T-helper 17 cell (primary cell): Measurements from ENCODE around the gene DNAH8. TPM values are rescaled to one million over a fixed set of nuclear protein-coding genes. Genes with fewer than 3 reads are reported as not detected.

ENCODE experiments used
- ATAC-seq: fragments of 150-1000 bp; cut with Tn5 transposase; 2 replicates; pipeline ENCODE4 v1.10.0; 2021; ENCODE audit warnings: mild to moderate bottlenecking, moderate library complexity
- DNase-seq, 3 donors: peaks; one replicate each; pipeline versions ENCODE4 v3.0.0 to v3.0.0-alpha.2; 2020 to 2021
- H3K9me3 ChIP-seq: one replicate; pipeline ENCODE4 v1.7.0; 2013; ENCODE audit warnings: low read length, mild to moderate bottlenecking; ENCODE audit not compliant: control insufficient read depth, poor library complexity, severe bottlenecking
- H3K27ac Mint-ChIP-seq: one replicate; pipeline ENCODE4 v1.8.0; 2022; ENCODE audit warnings: mild to moderate bottlenecking, moderate library complexity, mixed read lengths
- H3K27me3 Mint-ChIP-seq: one replicate; pipeline ENCODE4 v1.8.0; 2022; ENCODE audit warnings: mixed read lengths
- H3K36me3 Mint-ChIP-seq: one replicate; pipeline ENCODE4 v1.8.0; 2022; ENCODE audit warnings: low read depth, mixed read lengths
- H3K4me1 Mint-ChIP-seq: one replicate; pipeline ENCODE4 v1.8.0; 2022; ENCODE audit warnings: mild to moderate bottlenecking, mixed read lengths
- H3K4me3 Mint-ChIP-seq: one replicate; pipeline ENCODE4 v1.8.0; 2022; ENCODE audit warnings: mild to moderate bottlenecking, moderate library complexity, mixed read lengths
- total RNA-seq, 4 donors: library from RNA in 2 of 4; stranded (reverse) in 2 of 4; gene quantifications; one replicate each; pipeline ENCODE4 v1.2.3 and lab custom pipeline; 2022 to 2026

The DNAH8 gene
- total RNA-seq, 2 donors from 2014 or later, result 0.05 TPM

DNA sequence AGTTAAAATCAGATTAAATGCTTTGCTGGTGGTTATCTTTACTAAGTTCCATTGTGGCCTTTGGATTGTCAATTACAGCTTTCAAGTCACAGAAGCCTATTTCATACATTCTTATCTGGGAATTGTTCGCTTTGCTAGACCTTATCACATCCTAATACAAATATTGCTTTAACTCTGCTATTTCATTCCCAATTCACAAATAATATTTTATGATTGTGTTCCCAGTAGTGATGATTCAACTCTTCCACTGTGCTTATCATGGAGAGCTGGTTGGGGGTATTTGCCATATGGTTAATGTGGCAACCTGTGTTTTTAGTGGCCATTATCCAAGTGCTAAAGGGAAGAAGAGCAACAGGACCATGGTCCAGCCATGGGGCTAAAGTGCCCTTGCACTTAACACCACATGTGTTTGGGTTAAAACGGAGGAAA, 260.5 kb downstream of the DNAH8 start:
- Mint-ChIP-seq H3K36me3 (no peaks in the 10 kb centered on the region), H3K4me3 (no peak overlapping the region), H3K4me1 (peaks cover 2% of the 10 kb centered on the region), H3K27ac (no peak overlapping the region), H3K27me3 (peaks cover 52% of the 10 kb centered on the region)
- ATAC-seq, result no peak
- no peaks in the 10 kb centered on the region for H3K9me3 ChIP-seq
- DNase-seq, result no peak

GRCh38 chr6:38976051-38976450, 260.9 kb downstream of the DNAH8 start:
- no peak overlapping the region for H3K27ac Mint-ChIP-seq
- ATAC-seq (no peak), DNase-seq (no peak)
- no peaks in the 10 kb centered on the region for H3K36me3 Mint-ChIP-seq
- H3K27me3 Mint-ChIP-seq, result peaks cover 48% of the 10 kb centered on the region
- H3K9me3 ChIP-seq, result no peaks in the 10 kb centered on the region
- no peak overlapping the region for H3K4me3 Mint-ChIP-seq
- H3K4me1 Mint-ChIP-seq, result peaks cover 2% of the 10 kb centered on the region

DNA sequence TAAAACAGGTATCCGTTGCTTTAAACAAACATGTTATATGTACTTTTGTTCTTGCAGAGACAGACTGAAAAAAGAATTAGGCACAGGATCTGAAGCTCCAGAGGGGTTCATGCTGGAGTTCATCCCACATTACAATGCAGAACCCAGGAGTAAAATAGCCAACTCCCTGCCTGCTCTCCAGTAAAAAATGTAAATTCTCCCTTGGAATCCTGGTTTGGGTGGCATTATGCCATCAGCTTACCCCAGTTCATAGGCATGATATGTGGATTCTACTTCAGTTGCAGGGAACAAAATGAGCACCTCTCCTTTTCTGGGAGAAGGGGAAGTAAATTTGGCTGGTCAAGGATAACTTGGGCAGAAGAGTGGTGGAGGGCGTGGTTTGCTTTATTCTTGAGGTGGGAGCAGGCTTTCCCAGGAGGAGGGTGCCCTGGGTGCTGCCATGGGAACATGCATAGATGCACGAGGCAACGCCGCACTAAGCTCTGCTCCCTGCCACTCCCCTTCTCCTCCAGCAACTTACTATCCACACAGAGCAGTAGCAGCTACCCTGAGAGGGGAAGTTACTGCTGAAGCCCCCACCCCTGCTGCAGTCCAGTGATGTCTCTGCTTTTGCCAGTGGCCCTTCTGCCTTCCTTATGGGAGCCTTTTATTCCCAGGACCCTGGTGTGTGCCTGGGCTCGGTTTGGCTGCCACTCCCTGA, 261.8 kb downstream of the DNAH8 start:
- H3K9me3 ChIP-seq, result no peaks in the 10 kb centered on the region
- DNase-seq, result no peak
- Mint-ChIP-seq H3K36me3 (no peaks in the 10 kb centered on the region), H3K4me3 (peak overlapping the region; percentile 45), H3K27me3 (peaks cover 42% of the 10 kb centered on the region), H3K4me1 (peaks cover 2% of the 10 kb centered on the region), H3K27ac (no peak overlapping the region)
- no peak for ATAC-seq

DNA sequence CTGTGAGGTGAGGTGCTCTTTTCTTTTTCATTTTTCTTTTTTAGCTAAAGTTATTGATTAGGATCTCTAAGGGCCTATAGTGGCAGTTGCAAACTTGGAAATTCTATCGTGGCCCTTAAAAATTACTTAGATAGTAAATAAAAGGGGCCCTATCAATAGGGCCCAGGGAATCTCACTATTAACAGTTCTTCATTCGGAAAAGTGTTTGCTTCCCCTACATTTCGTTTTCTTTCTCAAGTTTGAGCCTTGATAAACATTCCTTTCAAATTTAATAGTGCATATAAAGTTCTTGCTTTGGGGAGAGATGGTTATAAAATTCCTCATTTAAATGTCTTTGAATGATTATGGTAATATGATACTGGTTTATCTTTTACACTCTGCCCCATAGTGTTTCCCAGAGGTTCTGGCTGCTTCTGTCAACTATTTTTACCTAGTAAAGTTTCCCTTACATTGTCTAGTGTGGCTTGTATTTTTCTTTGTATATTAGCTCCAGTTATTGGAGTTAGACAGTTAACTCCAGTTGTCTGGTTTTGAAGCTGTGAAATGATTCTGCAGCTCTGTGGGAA, 263.1 kb downstream of the DNAH8 start:
- Mint-ChIP-seq H3K4me1 (peaks cover 2% of the 10 kb centered on the region), H3K36me3 (no peaks in the 10 kb centered on the region), H3K27me3 (peaks cover 51% of the 10 kb centered on the region), H3K27ac (no peak overlapping the region), H3K4me3 (no peak overlapping the region)
- ATAC-seq, result no peak
- DNase-seq, result no peak
- no peaks in the 10 kb centered on the region for H3K9me3 ChIP-seq

DNA sequence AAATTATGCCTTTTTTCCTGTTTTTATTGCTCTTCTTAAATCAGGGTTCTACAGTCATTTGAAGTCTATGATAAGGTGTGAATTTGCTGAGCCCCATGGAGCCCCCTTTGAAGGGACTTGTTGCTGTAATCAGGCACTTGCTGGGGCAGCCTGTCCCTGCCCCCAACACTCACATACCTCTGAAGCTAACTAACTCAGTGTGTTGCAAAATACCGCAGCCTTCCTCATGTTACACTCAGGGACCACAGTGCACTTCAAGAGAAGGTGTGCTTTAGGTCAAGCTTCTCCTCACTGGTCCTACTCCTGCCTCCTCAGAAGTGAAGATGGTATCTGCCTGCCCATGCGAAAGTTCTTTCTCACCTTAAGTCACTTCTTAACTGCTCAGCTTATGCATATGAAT, 267.4 kb downstream of the DNAH8 start:
- Mint-ChIP-seq H3K4me1 (no peaks in the 10 kb centered on the region), H3K4me3 (no peak overlapping the region), H3K36me3 (peaks cover 2% of the 10 kb centered on the region), H3K27ac (no peak overlapping the region), H3K27me3 (peaks cover 27% of the 10 kb centered on the region)
- no peak for DNase-seq
- no peak for ATAC-seq
- no peaks in the 10 kb centered on the region for H3K9me3 ChIP-seq

DNA sequence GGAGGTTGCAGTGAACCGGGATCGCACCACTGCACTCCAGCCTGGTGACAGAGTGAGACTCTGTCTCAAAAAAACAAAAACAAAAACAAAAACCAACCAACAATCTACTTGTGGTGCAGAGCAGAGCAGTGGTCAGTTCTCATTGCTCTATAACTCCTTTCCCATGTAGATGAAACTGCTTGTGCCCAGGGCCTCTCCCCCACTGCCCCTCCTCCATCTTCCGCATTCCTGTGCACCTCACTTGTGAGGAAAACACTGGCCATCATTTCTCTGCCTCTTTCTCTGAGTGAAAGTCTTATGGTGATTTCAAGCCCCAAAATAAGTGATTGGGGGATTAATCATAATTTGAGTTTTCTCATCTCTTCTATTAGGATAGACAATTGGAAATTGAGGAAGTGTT, 269.6 kb downstream of the DNAH8 start:
- Mint-ChIP-seq H3K4me3 (no peak overlapping the region), H3K36me3 (peaks cover 2% of the 10 kb centered on the region), H3K27me3 (peaks cover 11% of the 10 kb centered on the region), H3K4me1 (no peaks in the 10 kb centered on the region), H3K27ac (no peak overlapping the region)
- H3K9me3 ChIP-seq, result no peaks in the 10 kb centered on the region
- ATAC-seq (no peak), DNase-seq (no peak)

DNA sequence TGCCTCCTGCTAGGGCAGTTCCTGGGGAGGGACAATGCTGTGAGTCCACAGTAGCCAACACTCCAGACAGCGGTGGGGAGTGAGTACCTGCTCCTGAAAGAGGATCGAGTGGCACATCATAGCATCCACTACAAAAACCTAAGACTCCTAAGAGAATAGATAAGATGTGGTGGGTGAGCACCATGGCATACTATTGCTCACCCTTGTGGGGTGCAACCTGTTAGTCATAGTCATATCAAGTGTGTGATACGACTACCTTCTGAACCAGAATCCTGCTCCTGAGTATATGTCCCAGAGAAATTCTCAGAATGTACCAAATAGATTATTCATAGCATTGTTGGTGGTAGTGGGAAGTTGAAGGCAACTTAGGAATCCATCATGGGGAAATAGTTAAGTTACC, 270.7 kb downstream of the DNAH8 start:
- H3K9me3 ChIP-seq, result no peaks in the 10 kb centered on the region
- Mint-ChIP-seq H3K27ac (no peak overlapping the region), H3K27me3 (peaks cover 11% of the 10 kb centered on the region), H3K4me3 (no peak overlapping the region), H3K4me1 (no peaks in the 10 kb centered on the region), H3K36me3 (peaks cover 2% of the 10 kb centered on the region)
- ATAC-seq (no peak), DNase-seq (no peak)

DNA sequence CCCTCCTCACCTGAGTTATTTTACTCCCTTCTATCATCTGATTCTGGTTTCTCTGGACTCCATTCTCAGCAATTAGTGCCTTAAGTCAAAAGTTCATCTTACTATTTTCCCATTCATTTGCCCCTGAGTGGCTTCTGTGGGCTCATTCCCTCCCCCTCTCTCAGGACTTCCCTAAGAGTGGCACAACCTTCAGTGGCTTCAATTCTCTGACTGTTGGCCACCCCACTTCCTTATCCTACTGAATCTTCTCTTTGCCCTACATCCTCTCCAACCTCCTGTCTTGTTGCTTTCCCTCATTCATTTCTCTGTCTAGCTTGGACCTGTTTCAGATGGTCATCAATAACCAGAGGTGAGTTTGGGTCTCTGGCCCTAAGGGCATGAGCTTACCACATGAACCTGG, 272.4 kb downstream of the DNAH8 start:
- H3K36me3 Mint-ChIP-seq, result peaks cover 2% of the 10 kb centered on the region
- H3K27me3 Mint-ChIP-seq, result peaks cover 15% of the 10 kb centered on the region
- H3K4me1 Mint-ChIP-seq, result peaks cover 3% of the 10 kb centered on the region
- H3K9me3 ChIP-seq, result no peaks in the 10 kb centered on the region
- ATAC-seq, result no peak
- H3K4me3 Mint-ChIP-seq, result no peak overlapping the region
- H3K27ac Mint-ChIP-seq, result no peak overlapping the region
- DNase-seq, result no peak

DNA sequence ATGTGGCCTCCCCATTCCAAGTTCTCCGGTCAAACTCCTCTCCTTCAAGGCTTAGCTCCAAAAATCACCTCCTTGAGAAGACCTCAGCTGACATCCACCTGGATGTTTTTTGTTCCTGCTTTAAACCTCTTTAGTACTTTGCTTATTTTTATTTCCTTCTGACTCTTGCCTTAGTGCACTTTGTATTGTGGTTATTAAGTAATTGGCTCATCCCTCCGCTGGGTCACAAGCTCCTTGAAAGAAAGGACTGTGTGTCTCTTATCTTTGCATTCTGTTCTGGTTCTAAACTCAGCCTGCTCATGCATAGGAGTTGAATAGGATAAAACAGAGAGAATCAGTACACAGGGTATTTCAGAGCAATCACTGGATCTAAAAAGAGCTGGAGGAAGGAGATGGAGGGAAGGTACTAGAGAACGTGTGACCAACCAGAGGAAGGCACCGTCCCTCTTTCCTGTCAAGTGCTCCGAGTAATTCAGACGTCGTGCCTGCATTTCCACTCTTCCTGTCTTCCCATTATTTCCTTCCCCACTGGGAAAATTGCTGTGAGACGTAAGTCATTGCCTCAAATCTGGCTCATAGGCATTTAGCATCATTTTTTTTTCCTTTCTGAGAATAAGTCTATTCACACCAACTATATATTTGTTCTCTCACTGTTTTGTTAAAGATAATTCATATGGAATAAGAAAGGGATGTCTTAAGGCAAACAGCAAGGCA, 273.8 kb downstream of the DNAH8 start:
- H3K27ac Mint-ChIP-seq, result no peak overlapping the region
- H3K27me3 Mint-ChIP-seq, result peaks cover 12% of the 10 kb centered on the region
- no peaks in the 10 kb centered on the region for H3K9me3 ChIP-seq
- H3K4me1 Mint-ChIP-seq, result peaks cover 3% of the 10 kb centered on the region
- no peak overlapping the region for H3K4me3 Mint-ChIP-seq
- no peak for DNase-seq
- peaks cover 2% of the 10 kb centered on the region for H3K36me3 Mint-ChIP-seq
- no peak for ATAC-seq

DNA sequence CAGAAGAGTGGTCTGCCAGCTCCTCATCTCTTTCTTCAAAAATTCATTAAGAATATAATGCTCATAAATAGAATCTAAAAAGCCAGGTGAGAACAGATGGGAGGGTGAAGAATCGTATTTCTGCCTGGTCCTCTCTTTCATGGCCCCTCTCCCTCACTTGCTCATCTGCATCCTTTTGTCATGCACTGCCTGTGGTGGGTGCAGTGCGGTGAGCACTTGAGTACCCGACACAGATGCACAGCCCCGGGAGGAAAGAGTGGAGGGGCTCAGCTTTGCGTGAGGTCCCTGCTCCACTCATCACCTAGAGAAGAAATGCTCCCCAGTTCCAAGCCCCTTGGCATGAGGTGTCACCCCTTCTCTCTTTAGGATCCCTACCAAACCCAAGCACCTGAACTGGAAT, 275.4 kb downstream of the DNAH8 start:
- ATAC-seq, result no peak
- no peak overlapping the region for H3K27ac Mint-ChIP-seq
- peaks cover 3% of the 10 kb centered on the region for H3K4me1 Mint-ChIP-seq

DNA sequence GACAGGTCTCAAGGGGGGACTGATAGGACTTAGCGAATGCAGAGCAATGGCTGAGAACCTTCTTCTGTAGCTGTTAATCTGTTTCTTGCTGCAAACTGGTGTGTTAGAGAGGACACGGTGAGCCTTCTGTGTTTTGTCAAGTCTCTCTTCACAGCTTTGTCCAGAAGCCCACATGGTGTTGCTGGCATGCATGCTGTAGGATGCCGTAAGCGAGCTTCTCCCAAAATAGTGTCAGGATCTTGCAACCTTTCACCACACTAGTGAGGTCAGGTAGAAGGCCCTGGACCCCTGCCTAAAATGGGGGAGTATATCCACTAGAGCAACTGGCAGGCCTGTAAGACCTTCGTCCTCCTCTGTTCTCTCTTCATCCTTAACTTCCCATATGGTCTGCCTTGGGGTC, 281.6 kb downstream of the DNAH8 start:
- ATAC-seq, result no peak
- H3K27ac Mint-ChIP-seq, result no peak overlapping the region
- no peak overlapping the region for H3K4me3 Mint-ChIP-seq
- peaks cover 4% of the 10 kb centered on the region for H3K4me1 Mint-ChIP-seq
- peaks cover 9% of the 10 kb centered on the region for H3K36me3 Mint-ChIP-seq
- H3K9me3 ChIP-seq, result no peaks in the 10 kb centered on the region
- H3K27me3 Mint-ChIP-seq, result peaks cover 74% of the 10 kb centered on the region
- no peak for DNase-seq

More for the DNA sequence above, 275.4 kb downstream of the DNAH8 start:
- H3K9me3 ChIP-seq, result no peaks in the 10 kb centered on the region
- no peak for DNase-seq
- Mint-ChIP-seq H3K27me3 (peaks cover 20% of the 10 kb centered on the region), H3K36me3 (no peaks in the 10 kb centered on the region), H3K4me3 (no peak overlapping the region)

DNA sequence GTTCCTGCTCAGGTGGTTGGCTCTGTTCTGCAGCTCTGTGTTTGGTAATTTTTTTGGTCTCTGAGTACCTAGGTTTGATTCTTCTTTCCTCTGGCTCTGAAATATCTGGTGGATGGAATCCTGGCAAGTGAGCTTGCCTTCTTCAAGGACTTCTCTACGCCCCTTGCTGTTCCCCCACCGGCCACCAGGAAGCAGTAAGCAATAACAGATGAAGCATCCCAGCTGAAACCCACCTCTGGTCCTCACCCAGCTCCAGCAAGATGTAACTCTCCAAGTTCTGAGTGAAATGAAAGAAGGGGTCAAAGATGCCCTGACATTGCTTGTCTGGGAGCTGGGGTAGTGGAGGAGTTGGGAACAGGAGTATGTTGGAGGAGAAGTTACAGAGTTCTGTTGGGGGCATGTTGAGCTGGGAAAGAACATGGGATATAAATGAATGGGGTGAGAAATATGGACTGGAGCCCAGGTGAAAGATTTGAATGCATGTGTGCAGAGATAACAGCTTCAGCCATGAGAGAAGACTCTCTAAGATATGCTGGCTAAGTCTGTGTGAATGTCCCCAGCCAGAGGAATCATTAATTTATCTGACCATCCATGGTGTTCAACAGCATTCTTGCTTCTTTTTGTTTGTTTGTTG, 282.1 kb downstream of the DNAH8 start:
- H3K36me3 Mint-ChIP-seq, result peaks cover 9% of the 10 kb centered on the region
- H3K9me3 ChIP-seq, result no peaks in the 10 kb centered on the region
- H3K4me3 Mint-ChIP-seq, result no peak overlapping the region
- no peak for DNase-seq
- no peak overlapping the region for H3K27ac Mint-ChIP-seq
- peaks cover 74% of the 10 kb centered on the region for H3K27me3 Mint-ChIP-seq
- ATAC-seq, result no peak
- peaks cover 4% of the 10 kb centered on the region for H3K4me1 Mint-ChIP-seq

GRCh38 chr6:39003072-39003471, 288.0 kb downstream of the DNAH8 start:
- DNase-seq, result no peak
- no peak overlapping the region for H3K4me3 Mint-ChIP-seq
- no peaks in the 10 kb centered on the region for H3K9me3 ChIP-seq
- no peaks in the 10 kb centered on the region for H3K4me1 Mint-ChIP-seq
- H3K27ac Mint-ChIP-seq, result no peak overlapping the region
- H3K36me3 Mint-ChIP-seq, result peaks cover 2% of the 10 kb centered on the region
- peaks cover 48% of the 10 kb centered on the region for H3K27me3 Mint-ChIP-seq
- ATAC-seq, result no peak
